ENCODE measurements around the gene NLGN2.

The NLGN2 gene

GRCh38 chr17:7392696-7393612 is 14.7 kb upstream of the NLGN2 start:
- no peak for DNase-seq

DNA sequence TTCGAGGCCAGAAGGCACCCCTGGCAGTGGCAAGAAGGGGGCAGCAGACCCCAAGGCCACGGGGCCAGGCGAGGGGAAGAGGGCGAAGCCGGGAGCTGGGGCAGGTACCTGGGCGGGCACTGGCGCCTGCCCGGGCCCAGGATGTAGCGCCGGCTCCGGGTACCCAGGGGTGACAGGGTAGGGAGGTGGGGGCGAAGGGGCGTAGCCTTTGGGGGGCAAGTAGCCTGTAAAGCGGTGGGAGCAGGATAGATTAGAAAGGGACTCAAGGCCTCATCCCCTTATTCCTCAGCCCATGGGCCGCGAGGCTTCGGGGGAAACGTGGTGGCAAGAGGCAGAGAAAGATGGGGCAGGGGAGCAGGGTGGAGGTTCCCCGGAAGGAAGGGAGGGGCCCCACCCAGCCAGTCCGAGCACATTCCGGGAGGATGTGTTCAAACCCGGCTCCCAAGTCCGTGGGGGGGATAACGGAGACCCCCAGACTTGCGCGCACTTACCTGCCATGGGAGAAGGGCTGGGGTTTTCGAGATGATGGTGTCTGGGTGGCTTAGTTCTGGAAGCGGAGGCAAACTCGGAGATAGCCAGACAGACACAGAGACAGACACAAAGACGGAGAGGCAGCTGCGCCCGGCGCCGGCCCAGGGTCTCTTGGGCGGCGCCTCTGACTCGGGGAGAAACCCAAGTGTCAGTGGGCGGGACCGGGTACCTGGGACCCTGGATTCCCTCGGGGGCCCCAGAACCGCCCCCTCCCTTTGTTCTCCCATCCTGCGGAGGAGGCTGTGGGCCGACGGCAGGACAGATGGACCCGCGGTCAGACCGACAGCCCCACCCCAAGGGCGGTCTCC is 13.8 kb upstream of the NLGN2 start:
- DNase-seq = peak in 1 of 56 donors; percentile 55

- peak; percentile 35 to 90 (median 74) for DNase-seq
Measured at GRCh38 chr17:7394452-7395191, 13.0 kb upstream of the NLGN2 start, which contains the start of gene PLSCR3. PLSCR3 (minus strand) TSS chr17:7394525; CDS start chr17:7394110, 415 bp downstream.

DNA sequence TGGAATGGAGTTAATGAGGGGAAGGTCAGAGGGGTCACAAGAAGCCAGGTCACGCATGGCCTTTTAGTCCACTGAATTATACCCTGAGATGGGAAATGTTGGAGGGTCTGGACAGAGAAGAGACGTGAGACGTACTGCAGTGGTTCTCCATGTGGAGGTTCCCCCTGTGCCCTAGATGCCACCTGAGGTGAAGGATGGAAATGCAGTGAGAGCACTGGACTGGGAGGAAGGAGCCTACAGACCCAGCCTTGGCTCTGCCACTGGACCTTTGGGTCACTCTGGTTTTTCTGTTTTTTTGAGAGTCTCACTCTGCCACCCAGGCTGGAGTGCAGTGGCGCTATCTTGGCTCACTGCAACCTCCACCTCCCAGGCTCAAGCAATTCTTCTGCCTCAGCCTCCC is 11.5 kb upstream of the NLGN2 start:
- no peak for DNase-seq

DNA sequence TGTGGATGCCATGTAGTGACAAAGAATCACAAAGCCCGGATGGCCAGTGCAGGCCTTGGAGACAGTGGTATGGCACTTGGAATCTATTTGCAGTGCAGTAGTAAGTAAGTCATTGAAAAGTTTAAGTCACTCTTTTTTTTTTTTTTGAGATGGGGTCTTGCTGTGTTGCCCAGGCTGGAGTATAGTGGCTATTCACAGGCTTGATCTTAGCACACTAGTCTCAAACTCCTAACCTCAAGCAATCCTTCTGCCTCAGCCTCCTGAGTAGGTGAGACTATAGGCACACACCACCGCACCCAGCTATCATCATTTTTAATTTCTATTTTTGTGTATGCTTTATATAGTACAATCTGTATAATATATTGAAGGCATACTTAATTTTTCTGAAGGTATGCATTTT is 9.0 kb upstream of the NLGN2 start:
- no peak for DNase-seq

DNA sequence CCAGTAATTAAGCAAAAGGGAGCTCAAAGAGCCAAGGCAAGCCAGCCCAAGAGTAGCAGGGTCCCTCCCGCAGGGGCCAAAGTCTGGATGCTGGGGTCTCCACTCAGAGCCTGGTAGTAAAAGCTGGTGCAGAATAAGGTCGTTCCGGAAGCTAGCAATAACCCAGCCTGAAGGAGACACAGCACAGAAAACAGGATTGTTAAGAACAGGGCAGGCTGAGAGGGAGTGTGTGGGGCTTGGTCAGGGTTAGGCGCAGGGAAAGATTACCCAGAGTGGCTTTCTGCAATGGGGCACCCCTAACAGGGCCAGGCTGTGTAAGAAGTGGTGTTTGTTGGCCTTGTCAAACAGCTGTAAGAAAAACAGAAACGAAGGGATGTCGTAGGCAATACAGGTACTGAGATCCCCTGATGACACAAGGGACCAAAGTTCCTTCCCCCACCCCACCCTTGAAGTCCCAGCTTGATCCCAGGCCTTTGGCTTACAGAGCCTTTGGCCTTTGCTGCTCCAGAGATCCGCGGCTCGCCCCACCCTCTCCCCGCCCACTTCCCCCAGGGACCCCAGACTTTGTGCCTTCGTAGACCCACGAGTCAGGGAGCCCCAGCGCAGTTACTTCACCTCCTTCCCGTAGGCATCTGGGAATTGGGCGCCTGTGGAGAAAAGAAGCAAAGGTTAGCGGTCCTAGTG is 4.5 kb upstream of the NLGN2 start:
- DNase-seq = peak in 1 of 56 donors; percentile 43

- peak in 2 of 56 donors; percentile 73 to 78 for DNase-seq
Measured at GRCh38 chr17:7403727-7403976, 4.0 kb upstream of the NLGN2 start.

GRCh38 chr17:7403977-7404736 is 3.5 kb upstream of the NLGN2 start, which contains the start of gene TMEM256:
TMEM256 (minus strand) TSS chr17:7404097; CDS start chr17:7404084, 13 bp downstream.
- DNase-seq = peak; percentile 75 to 100 (median 99)

DNA sequence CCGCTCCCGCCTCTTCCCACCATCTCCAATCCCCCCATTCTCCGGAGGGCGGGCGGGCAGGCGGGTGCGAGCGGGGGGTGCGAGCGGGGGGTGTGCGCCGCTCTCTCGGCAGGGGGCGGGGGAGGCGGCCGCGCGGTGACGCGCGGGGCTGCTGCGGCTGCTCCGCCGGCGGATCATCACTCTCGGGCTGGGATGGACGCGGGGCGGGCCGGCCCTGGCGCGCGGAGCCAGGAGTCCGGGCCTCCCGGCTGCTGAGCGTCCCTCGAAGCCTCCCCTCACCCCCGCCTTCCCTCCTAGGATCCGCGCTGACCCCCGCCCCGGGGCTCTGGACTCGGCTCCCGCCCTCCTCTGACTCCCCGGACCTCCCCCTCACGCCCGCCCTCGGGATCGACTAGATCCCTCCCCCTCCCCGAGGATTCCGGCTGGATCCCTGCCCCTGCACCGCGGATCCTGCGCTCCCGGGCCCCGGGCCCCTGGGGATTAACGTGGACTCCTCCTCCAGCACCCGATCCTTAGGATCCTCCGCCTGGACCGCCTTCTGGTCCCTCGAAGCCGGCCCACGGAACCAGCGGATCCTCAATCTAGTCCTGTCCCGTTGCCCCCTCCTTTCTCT is 2.8 kb upstream of the NLGN2 start:
- DNase-seq = peak in 17 of 56 donors; percentile 49 to 97 (median 74)

DNA sequence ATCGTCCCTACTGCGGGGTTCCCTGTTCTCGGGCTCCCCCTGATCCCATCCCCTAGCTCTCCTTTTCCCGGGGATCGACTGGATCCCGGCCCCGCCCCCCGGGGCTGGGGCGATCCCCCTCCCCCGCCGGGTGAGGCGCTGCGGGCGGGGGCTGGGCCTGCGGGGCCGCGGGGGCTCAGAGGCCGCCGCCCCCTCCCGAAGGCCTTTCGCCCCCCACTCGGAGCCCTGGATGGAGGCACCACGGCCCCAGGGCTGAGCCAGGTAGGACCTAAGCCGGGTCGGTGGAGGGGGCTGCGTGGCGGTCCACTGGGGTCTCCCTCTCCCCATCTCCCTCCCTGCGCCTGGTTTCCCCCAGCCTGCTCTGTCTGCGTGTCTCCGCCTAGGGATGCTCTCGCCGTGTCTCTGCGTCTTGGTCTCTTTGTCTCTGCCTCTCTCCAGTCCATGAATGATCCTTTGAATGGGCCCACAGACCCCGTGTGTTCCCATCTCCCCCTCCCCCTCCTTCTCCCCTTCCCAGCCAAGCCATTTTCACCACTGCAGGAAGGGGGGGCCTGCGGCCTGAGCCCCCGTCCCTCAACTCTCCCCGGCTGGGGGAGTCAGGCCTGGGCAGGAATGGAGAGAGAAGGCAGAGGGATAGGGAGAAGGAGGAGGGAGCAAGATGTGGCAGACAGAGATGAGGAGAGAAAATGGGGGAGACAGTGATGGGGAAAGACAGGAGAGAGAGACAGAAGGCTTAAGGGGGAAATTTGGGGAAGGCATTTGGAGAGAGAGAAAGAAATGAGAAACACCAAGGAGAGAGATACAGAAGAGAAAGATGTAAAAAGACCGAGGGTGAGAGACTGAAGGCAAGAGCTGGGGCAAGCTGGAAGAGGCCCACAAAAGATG is 2.1 kb upstream of the NLGN2 start:
- peak in 23 of 56 donors; percentile 13 to 61 (median 31) for DNase-seq

DNA sequence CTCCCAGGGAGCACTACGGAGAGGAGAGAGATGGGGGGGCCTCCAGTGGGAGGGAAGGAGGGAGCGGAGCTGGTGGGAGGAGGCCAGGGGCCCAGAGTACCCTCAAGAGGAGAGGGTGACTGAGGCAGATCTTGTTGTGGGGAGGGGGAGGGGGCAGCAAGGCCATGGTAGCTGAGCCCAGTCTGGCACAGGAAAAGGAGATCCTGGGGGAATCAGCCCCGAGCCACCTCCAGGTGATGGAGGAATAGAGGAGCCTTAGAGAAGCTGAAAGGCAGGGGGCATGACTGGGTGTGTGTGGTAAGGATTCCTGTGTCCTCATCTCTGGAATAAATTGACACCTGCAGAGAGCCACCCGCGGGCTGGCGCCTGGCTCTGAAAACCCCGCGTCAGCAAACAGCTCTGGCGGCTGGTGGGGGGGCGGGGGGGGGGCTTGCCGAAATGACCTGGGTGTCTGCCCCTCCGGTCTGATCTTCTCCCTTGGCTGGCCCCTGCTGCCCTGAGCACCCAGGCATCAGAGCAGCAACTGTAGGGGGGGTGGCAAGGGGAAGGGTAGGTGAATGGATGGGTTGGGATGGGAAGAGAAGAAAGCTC is 1.3 kb upstream of the NLGN2 start:
- no peak for DNase-seq

- DNase-seq = no peak
Measured at GRCh38 chr17:7407082-7407481, 563 bp upstream of the NLGN2 start.

GRCh38 chr17:7408252-7408727 is 645 bp downstream of the NLGN2 start:
- no peak for DNase-seq

DNA sequence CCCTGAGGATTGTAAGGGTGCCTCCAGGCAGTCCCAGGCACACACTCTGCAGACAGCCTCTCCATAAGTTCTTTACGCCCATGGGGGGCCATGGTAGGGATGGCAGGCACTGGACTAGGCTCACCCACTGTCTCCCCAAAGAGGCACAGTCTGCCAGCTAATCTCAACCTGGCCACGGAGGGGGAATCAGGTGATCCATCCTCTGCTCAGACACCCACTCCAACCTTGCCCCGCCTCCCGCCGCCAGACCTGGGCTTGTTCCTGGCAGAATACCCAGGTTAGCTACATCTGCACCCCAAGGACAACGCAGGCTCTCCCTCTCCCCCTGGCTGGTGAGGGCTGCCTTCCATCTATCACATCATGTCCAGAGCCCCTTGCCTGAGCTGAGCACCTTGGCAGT is 1.2 kb downstream of the NLGN2 start:
- no peak for DNase-seq

- DNase-seq = no peak
Measured at GRCh38 chr17:7409716-7410115, 2.1 kb downstream of the NLGN2 start.

DNA sequence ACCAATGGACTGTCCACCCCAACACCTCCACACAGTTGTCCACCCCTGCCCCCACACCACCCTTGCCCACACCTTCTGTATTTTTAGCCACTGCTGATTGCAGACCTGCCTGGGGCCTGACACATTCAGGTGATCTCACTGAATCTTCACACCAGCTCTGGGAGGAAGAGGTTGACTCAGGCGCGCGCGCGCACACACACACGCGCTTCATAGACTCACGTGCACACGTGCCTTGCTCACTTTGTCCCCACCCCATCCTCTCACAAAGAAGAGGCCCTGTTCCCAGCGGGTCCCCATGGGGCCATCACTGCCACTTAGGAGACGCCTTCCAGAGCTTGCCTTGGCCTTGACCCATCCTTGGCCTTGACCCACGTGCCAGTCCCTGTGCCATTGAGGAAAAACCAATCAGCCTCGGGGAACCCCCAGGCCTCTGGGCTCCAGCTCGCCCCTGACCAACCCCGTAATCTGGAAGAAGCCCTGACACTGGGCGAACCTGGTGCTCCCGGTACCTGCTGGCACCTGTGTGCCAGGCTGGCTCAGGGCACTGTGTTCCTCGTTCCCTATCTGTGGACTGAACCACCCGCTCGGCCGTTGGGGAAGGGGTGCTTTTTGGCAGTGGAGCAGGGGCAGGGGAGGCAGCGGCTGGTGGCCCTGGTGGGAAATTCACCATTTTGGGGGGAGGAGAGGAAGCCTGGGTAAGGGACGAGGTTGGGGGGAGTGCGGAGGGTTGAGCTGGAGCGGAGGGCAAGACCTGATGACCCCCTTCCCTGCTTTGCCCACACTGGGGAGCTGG is 3.2 kb downstream of the NLGN2 start:
- no peak for DNase-seq

DNA sequence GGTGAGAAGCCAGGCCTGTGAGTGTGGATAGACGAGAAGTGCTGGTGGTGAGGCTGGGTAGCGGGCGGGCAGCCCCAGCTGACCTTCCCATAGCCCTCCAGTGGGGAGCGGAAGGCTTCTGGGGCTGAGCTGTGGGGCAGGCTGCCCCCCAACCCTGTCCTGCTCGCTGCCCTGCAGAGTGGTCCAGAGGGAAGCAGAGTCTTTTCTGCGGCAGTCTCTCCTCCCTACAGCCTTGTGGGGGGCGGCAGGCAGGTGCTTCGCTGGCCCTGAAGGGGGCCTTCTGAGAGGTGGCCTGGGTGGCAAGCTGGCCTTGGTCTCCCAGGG is 3.7 kb downstream of the NLGN2 start:
- DNase-seq = no peak
